ENCODE results near the gene SRD5A3.

The SRD5A3 gene

DNA sequence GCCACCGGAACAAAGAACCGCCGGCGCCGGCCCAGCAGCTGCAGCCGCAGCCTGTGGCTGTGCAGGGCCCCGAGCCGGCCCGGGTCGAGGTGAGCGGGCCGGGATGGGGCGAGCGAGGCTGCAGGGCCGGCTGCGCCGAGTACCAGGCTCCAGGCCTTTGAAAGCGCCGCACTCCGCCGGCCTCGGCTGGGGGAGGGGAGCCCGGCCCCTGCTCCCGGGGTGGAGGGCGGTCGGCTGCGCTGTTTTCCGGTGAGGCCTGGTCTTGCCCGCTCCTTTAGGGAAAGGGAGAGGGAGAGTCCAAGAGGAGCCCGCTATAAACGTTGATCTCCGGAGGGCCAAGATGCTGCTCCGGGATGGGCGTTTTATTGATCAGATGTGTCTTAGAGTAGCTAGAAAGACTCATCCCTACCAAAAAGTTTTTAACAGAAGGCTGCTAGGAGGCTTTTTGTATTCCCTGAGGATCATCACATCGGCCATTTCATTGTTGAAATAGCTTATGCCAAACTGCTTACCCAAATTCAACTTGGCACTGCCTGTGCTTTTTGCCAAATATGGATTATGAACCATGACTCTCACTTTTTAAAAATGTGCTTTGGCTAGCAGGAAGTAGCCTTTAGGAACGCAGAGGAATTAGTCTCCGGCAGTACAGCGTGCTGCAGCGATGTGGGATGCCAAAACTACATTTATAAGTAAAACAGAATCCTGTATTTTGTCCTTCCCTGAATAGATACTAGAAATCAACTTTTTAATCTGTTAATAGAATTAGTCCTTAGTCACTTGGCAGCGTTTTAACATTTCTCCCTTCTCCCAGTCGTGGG lies 50.5 kb downstream of the SRD5A3 start:
- DNase-seq (ENCODE audit: low read depth), result peak; percentile 44
- TF ChIP-seq, protein P1, sequence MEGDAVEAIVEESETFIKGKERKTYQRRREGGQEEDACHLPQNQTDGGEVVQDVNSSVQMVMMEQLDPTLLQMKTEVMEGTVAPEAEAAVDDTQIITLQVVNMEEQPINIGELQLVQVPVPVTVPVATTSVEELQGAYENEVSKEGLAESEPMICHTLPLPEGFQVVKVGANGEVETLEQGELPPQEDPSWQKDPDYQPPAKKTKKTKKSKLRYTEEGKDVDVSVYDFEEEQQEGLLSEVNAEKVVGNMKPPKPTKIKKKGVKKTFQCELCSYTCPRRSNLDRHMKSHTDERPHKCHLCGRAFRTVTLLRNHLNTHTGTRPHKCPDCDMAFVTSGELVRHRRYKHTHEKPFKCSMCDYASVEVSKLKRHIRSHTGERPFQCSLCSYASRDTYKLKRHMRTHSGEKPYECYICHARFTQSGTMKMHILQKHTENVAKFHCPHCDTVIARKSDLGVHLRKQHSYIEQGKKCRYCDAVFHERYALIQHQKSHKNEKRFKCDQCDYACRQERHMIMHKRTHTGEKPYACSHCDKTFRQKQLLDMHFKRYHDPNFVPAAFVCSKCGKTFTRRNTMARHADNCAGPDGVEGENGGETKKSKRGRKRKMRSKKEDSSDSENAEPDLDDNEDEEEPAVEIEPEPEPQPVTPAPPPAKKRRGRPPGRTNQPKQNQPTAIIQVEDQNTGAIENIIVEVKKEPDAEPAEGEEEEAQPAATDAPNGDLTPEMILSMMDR (conservative IDR thresholded peaks at IDR 0.05; ENCODE audit: low read depth, low read length), result no peak
- peak overlapping the region; percentile 74 for H3K4me3 ChIP-seq (ENCODE audit: low read depth, low read length)

DNA sequence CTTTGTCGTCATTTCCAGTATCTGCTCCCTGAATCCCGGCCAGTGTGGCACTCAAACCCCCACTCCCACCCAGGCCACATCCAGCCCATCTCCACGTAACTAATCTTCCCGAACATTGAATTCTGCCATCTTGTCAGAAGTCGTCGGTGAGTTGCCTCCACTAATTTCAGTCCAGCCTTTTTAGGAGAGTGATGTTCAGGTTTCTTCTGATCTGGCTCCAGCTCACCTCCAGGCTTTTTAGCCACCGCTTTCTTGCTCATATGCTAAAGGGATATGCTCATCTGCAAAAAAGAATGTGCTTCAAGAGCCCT lies 51.0 kb downstream of the SRD5A3 start:
- DNase-seq (ENCODE audit: low read depth), result peak; percentile 28
- H3K4me3 ChIP-seq (ENCODE audit: low read depth, low read length), result peak overlapping the region; percentile 74

DNA sequence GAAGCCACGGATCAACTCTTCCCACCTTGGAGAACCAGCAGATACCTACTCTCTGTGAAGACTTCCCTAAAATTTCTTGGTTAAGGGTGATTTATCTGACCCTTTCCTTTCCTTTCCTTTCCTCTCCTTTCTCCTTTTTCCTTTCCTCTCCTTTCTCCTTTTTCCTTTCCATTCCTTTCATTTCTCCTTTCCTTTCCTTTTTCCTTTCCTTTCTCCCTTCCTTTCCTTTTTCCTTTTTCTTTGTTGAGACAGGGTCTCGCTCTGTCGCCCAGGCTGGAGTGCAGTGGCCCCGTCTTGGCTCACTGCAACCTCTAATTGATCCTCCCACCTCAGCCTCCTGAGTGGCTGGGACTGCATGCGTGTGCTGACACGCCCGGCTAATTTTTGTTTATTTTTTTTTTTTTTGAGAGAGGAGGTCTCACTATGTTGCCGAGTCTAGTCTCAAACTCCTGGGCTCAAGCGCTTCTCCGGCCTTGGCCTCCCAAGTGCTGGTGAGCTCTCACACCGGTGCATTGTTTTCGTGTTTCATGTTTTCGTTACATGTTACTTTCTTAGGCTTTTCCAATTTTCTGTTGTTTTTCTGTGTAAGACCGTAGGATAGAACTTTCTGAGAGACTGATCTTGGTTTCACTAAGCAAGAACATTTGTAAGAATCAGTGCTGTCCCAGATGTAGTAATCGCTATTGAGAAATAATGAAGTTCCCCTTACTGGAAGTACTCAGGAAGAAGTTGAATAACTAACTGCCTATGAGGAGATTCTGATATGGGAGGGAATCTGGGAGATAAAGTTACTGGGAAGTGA lies 51.7 kb downstream of the SRD5A3 start:
- peak; percentile 88 for DNase-seq (ENCODE audit: low read depth)

More for the DNA sequence above, 51.0 kb downstream of the SRD5A3 start:
- TF ChIP-seq, protein P1 (conservative IDR thresholded peaks at IDR 0.05; ENCODE audit: low read depth, low read length), result no peak

DNA sequence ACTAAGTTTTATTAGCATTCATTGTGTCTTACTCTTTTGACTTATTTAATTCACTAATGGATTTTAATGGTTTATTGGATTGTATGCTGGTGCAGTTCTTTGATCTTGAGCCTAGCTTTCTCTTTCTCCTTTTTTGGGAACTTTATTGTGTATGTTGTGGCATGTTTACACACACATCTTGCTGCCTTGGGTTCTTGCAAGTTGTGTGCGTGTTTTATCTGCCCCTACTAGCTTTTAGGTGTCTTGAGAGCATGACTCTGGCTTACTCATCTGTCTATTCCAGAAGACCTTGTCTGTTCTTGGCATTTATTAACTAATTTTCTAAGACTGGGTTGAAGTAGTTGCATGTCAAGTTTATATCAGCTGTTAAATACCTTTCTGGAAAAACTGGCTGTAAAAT lies 52.4 kb downstream of the SRD5A3 start:
- TF ChIP-seq, protein P1 (conservative IDR thresholded peaks at IDR 0.05; ENCODE audit: low read depth, low read length), result no peak
- peak overlapping the region; percentile 74 for H3K4me3 ChIP-seq (ENCODE audit: low read depth, low read length)
- DNase-seq (ENCODE audit: low read depth), result peak; percentile 48

More for the DNA sequence above, 51.7 kb downstream of the SRD5A3 start:
- H3K4me3 ChIP-seq (ENCODE audit: low read depth, low read length), result peak overlapping the region; percentile 74
- TF ChIP-seq, protein P1 (conservative IDR thresholded peaks at IDR 0.05; ENCODE audit: low read depth, low read length), result no peak

DNA sequence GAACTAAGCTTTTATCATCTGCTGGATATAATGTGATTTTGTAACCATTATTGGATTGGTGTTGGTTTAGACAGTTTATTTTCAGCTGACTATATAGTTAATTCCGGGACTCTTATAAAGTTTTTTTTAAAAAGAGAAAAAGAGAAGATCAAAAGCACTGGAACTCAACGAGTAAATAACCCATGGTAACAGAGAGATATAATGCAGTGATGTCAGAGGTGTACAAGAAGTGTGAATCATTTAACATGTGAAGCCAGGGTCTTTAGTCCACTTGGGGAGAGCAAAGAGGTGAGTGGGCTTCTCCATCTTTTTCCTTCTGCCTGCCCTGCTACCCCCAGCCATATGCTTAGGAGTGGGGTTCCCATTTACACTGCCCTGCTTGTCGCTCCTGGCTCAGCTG lies 52.9 kb downstream of the SRD5A3 start:
- DNase-seq (ENCODE audit: low read depth), result peak; percentile 33
- H3K4me3 ChIP-seq (ENCODE audit: low read depth, low read length), result peak overlapping the region; percentile 74
- TF ChIP-seq, protein P1 (conservative IDR thresholded peaks at IDR 0.05; ENCODE audit: low read depth, low read length), result no peak

DNA sequence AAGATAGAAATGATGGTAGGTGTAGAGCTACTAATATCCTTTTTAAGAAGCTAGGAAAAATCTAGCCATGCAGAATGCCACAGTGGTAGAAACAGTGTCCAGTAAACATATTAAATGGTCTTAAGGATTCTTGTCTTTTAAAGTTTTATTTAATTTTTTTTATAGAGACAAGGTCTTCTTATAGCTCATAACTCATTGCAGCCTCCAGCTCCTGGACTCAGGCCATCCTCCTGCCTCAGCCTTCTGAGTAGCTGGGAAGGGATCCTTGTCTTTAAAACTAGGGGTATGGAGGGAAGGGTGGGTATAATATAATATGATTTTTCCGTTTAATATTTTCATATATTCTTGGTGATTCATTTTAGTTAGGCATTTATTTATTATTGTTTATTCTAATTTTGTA lies 53.5 kb downstream of the SRD5A3 start:
- H3K4me3 ChIP-seq (ENCODE audit: low read depth, low read length), result peak overlapping the region; percentile 3
- TF ChIP-seq, protein P1 (conservative IDR thresholded peaks at IDR 0.05; ENCODE audit: low read depth, low read length), result no peak
- no peak for DNase-seq (ENCODE audit: low read depth)
